Uterus (tissue), 4 donors: ENCODE data around the gene OGN. TPM values are rescaled to one million over a fixed set of nuclear protein-coding genes. Genes with fewer than 3 reads are reported as not detected.
A peak's percentile ranks its signal among the peaks of the same experiment; 100 is the strongest.

ENCODE experiments used
- DNase-seq, 2 donors: peaks; one replicate each; pipeline ENCODE4 v3.0.0-alpha.2; 2019 to 2020
- H3K27ac ChIP-seq, 2 donors: fragments of 200-600 bp; sonication (generic); 1 replicate in 1 of 2; 2 replicates in 1 of 2; pipeline ENCODE4 v1.5.1; 2016 to 2018
- H3K27me3 ChIP-seq, 2 donors: fragments of 200-600 bp; sonication (generic); one replicate each; pipeline ENCODE4 v1.5.1; 2018 to 2019; ENCODE audit warnings: control low read depth in 1 of 2
- H3K36me3 ChIP-seq, 2 donors: fragments of 200-600 bp; sonication (generic); one replicate each; pipeline ENCODE4 v1.5.1; 2019; ENCODE audit warnings: control low read depth in 1 of 2
- H3K4me1 ChIP-seq, 2 donors: fragments of 200-600 bp; sonication (generic); one replicate each; pipeline ENCODE4 v1.5.1; 2018 to 2019; ENCODE audit warnings: control low read depth in 1 of 2
- H3K4me3 ChIP-seq, 2 donors: fragments of 200-600 bp; sonication (generic); 1 replicate in 1 of 2; 2 replicates in 1 of 2; pipeline ENCODE4 v1.5.1; 2018 to 2019; ENCODE audit warnings: mild to moderate bottlenecking in 1 of 2
- H3K9me3 ChIP-seq, 2 donors: fragments of 200-600 bp; sonication (generic); one replicate each; pipeline ENCODE4 v1.5.1; 2019; ENCODE audit warnings: control low read depth in 1 of 2
- POLR2A ChIP-seq, 2 donors: fragments of 450-650 bp; IDR thresholded peaks; one replicate each; pipeline ENCODE4 v1.6.1; 2016; ENCODE audit warnings: antibody characterized with exemption in 2 of 2, mild to moderate bottlenecking in 1 of 2, moderate library complexity in 1 of 2
- intact Hi-C: fragments of 100-400 bp; cut with DNase I; formaldehyde crosslinking; loops from one replicate; pipeline ENCODE4 v1.15.1; 2023; ENCODE audit warnings: low total_unique reads
- total RNA-seq, 4 donors: library from RNA; depleted of rRNA in 3 of 4; stranded (reverse); fragments of >200 nt in 3 of 4; gene quantifications; one replicate each; pipeline versions ENCODE4 v1.1.0 to v1.2.4, GENCODE V29; 2014 to 2023
- TF ChIP-seq, protein P1 (sequence below), 4 experiments: fragments of 200-600 bp in 2 of 4; fragments of 450-650 bp in 2 of 4; sonication (generic) in 2 of 4; IDR thresholded peaks; one replicate each; pipeline ENCODE4 v1.5.1; 2016 to 2019; ENCODE audit warnings: antibody characterized with exemption in 4 of 4, mild to moderate bottlenecking in 2 of 4, moderate library complexity in 1 of 4
- donor health status: DM: yes; HTN: yes; CAD: no.

The OGN gene
- total RNA-seq, 4 donors from 2014 or later, result 26.0 to 302 (median 43.0) TPM

DNA sequence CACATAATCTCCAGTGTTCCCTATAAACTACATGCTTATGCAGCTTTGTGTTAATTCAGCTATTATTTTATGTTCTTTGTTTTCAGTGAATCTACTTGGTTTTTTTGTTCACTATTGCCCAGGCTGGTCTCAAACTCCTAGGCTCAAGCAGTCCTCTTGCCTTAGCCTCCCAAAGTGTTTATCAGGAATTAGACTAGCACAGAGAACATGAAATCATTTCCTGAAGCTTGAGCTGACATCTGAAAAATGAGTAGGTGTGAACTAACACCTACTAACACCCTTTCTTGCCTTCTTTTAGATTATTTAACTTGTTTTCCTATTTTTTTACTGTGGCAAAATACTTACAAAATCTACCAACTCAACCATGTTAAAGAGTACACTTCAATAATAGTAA is 53.6 kb downstream of the OGN start:
- H3K36me3 ChIP-seq, result no peaks in the 10 kb centered on the region
- H3K4me3 ChIP-seq, result no peak overlapping the region
- peaks cover 0 to 4% of the 10 kb centered on the region in 2 donors for H3K9me3 ChIP-seq

DNA sequence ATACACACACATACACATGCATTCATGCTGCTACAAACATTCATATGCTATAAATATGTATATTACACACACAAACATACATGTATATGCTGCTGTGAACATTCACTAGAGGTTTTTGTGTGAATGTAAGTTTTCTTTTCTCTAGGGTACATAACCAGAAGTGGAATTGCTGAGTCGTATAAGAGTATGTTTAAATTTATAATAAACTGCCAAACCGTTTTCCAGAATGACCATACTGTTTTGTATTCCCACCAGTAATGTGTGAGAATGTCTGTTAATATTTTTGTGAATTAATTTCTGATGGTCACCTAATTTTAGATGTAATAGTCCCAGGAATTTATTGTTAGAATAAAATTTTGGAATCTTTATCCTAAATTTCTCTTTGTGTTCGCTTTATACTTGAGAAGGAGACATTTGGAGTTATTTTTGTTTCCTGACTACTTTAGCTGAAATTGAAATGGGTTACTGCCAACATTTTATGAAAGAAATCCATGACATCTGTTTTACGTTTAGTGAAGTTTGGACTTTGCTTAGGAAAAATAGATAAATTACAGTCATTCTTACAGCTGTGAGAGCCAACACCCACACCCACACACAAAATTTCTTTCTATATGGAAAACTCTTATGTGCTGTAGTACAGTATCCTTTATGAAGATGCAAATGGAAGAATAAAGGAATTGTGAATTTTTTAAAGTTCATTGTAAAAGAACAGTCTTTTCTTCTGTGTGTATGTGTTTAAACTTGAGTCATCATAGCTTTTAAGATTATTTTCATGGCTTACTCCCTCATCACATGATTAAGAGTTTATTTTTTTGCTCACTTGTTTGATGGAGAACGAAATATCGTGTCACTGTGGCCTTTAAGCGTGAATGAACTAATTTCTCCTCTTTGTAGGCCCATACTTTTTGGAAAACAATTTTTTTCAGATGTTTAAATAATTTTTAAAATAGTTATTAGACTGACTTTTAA is 54.3 kb downstream of the OGN start:
- no peaks in the 10 kb centered on the region for H3K27me3 ChIP-seq
- H3K36me3 ChIP-seq, result no peaks in the 10 kb centered on the region
- DNase-seq, result no peak
- peak overlapping the region; percentile 86 to 99 for H3K27ac ChIP-seq
- no peak for TF ChIP-seq POLR2A (IDR thresholded peaks at IDR 0.05)
- TF ChIP-seq, protein P1, sequence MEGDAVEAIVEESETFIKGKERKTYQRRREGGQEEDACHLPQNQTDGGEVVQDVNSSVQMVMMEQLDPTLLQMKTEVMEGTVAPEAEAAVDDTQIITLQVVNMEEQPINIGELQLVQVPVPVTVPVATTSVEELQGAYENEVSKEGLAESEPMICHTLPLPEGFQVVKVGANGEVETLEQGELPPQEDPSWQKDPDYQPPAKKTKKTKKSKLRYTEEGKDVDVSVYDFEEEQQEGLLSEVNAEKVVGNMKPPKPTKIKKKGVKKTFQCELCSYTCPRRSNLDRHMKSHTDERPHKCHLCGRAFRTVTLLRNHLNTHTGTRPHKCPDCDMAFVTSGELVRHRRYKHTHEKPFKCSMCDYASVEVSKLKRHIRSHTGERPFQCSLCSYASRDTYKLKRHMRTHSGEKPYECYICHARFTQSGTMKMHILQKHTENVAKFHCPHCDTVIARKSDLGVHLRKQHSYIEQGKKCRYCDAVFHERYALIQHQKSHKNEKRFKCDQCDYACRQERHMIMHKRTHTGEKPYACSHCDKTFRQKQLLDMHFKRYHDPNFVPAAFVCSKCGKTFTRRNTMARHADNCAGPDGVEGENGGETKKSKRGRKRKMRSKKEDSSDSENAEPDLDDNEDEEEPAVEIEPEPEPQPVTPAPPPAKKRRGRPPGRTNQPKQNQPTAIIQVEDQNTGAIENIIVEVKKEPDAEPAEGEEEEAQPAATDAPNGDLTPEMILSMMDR (IDR thresholded peaks at IDR 0.05), result no peak
- H3K4me1 ChIP-seq, result peaks cover 0 to 3% of the 10 kb centered on the region in 2 donors
- H3K9me3 ChIP-seq, result peaks cover 0 to 3% of the 10 kb centered on the region in 2 donors
- no peak overlapping the region for H3K4me3 ChIP-seq
- intact Hi-C loops, result no loop called here

More for the DNA sequence above, 53.6 kb downstream of the OGN start:
- TF ChIP-seq, protein P1 (IDR thresholded peaks at IDR 0.05), result no peak
- TF ChIP-seq POLR2A (IDR thresholded peaks at IDR 0.05), result no peak
- peaks cover 0 to 3% of the 10 kb centered on the region in 2 donors for H3K4me1 ChIP-seq
- H3K27me3 ChIP-seq, result no peaks in the 10 kb centered on the region
- peak overlapping the region; percentile 86 to 99 for H3K27ac ChIP-seq
- intact Hi-C loops, result no loop called here
- no peak for DNase-seq

- no peak overlapping the region for H3K27ac ChIP-seq
- intact Hi-C loops, result no loop called here
- H3K27me3 ChIP-seq, result no peaks in the 10 kb centered on the region
- H3K36me3 ChIP-seq, result no peaks in the 10 kb centered on the region
- no peaks in the 10 kb centered on the region for H3K9me3 ChIP-seq
- TF ChIP-seq POLR2A (IDR thresholded peaks at IDR 0.05), result no peak
- TF ChIP-seq, protein P1 (IDR thresholded peaks at IDR 0.05), result no peak
- peaks cover 0 to 8% of the 10 kb centered on the region in 2 donors for H3K4me1 ChIP-seq
- no peak overlapping the region for H3K4me3 ChIP-seq
- DNase-seq, result no peak
Measured at GRCh38 chr9:92345582-92345981, 58.8 kb downstream of the OGN start.

GRCh38 chr9:92342825-92343488 is 61.4 kb downstream of the OGN start:
- peak overlapping the region; percentile 61 to 80 for H3K27ac ChIP-seq
- no peak for DNase-seq
- no peak overlapping the region for H3K4me3 ChIP-seq
- intact Hi-C loops, result no loop called here
- peaks cover 0 to 5% of the 10 kb centered on the region in 2 donors for H3K4me1 ChIP-seq
- H3K36me3 ChIP-seq, result no peaks in the 10 kb centered on the region
- TF ChIP-seq, protein P1 (IDR thresholded peaks at IDR 0.05), result peak in 3 of 4 experiments; percentile 24 to 47 (median 44)
- no peak for TF ChIP-seq POLR2A (IDR thresholded peaks at IDR 0.05)
- no peaks in the 10 kb centered on the region for H3K27me3 ChIP-seq
- H3K9me3 ChIP-seq, result no peaks in the 10 kb centered on the region

- DNase-seq, result no peak
- TF ChIP-seq, protein P1 (IDR thresholded peaks at IDR 0.05), result no peak
- no peak for TF ChIP-seq POLR2A (IDR thresholded peaks at IDR 0.05)
- H3K27me3 ChIP-seq, result no peaks in the 10 kb centered on the region
- H3K36me3 ChIP-seq, result no peaks in the 10 kb centered on the region
- peaks cover 0 to 5% of the 10 kb centered on the region in 2 donors for H3K4me1 ChIP-seq
- no peak overlapping the region for H3K4me3 ChIP-seq
- intact Hi-C loops, result no loop called here
- no peaks in the 10 kb centered on the region for H3K9me3 ChIP-seq
- H3K27ac ChIP-seq, result peak overlapping the region; percentile 61 to 80
Measured at GRCh38 chr9:92341578-92341977, 62.8 kb downstream of the OGN start.
